ENCODE results near the gene TJAP1.

Gene TJAP1, protein sequence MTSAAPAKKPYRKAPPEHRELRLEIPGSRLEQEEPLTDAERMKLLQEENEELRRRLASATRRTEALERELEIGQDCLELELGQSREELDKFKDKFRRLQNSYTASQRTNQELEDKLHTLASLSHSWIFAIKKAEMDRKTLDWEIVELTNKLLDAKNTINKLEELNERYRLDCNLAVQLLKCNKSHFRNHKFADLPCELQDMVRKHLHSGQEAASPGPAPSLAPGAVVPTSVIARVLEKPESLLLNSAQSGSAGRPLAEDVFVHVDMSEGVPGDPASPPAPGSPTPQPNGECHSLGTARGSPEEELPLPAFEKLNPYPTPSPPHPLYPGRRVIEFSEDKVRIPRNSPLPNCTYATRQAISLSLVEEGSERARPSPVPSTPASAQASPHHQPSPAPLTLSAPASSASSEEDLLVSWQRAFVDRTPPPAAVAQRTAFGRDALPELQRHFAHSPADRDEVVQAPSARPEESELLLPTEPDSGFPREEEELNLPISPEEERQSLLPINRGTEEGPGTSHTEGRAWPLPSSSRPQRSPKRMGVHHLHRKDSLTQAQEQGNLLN

DNA sequence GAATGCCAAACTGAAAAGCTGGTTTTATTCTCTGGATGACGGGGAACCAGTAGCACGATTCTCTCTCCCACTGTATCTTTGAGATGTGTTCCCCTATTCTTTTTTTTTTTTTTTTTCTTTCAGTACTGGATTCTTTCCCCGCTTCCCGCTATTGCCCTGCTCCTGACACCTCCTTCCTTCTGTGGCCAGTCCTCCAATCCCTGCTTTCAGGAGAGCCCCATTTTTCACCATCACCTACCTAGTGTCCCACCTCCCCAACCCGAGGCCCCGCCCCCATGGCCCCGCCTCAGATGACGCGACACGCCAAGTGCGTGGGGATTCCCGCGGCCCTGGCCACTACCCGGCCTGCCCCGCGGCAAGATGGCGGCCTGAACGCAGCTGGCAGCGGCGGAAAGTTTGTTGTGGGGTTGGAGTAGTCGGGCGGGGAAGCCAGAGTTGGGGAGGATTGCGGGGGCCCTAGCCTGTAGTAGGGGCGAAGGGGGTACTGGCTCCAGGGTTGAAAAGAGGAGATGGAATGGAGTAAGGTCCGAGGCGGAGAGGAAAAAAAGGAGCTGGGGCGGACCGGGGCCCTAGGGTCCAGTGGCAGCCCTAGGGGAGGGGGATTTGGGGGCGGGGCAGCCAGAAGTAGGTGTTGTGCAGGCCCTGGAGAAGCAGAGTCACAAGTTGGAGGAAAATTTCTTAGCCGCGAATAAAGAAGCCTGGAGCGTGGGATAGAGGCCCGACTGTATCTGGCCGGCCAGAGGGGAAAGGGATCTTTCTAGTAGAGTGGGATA lies at the start of gene TJAP1:
TJAP1 (plus strand) TSS at position 336 of the 773 bp plus-strand sequence. CDS start 21,432 bp downstream, outside the sequence.
- DNase-seq (ENCODE audit: low spot score) = peak; percentile 87

DNA sequence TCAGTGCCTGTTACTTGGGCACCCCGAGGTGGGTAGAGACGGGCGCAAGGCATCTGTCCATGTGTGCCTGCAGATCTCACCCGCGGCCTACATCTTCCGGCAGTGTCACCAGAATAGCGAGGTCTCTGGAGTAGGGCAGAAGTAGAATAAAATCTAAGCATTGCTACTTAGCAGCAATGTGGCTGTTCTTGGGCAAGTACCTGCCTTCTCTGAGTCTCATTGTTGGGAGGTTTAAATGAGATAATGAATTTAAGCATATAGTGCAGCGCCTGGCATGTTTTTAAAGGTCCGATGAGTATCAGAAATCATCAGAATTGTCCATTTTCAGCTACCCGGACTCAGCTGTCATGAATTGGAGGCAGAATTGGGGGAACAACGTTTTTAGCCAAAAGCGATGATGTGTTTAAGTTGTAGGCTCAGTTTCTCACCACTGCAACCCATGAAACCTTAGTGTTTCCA lies 49.2 kb upstream of the TJAP1 start:
- DNase-seq (ENCODE audit: low spot score) = peak; percentile 7

DNA sequence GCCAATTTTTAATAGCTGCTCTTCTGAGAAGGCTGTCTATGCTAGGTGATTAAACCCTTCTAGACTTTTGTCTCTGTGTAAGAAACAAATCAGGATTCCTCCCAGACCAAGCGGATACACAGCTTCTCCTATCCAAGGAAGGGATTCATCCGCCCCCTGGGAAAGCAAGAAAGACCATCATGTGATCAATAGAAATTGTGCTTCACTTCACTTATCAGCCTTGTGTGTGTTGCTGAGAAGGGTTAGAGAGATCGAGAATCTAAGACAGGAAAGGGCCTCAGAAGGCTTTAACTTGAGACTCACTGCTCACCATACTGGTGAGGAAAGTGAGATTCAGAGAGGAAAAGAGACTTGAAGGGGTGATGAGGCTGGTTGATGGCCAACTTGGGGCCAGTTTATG lies 48.5 kb upstream of the TJAP1 start:
- DNase-seq (ENCODE audit: low spot score) = peak; percentile 8

DNA sequence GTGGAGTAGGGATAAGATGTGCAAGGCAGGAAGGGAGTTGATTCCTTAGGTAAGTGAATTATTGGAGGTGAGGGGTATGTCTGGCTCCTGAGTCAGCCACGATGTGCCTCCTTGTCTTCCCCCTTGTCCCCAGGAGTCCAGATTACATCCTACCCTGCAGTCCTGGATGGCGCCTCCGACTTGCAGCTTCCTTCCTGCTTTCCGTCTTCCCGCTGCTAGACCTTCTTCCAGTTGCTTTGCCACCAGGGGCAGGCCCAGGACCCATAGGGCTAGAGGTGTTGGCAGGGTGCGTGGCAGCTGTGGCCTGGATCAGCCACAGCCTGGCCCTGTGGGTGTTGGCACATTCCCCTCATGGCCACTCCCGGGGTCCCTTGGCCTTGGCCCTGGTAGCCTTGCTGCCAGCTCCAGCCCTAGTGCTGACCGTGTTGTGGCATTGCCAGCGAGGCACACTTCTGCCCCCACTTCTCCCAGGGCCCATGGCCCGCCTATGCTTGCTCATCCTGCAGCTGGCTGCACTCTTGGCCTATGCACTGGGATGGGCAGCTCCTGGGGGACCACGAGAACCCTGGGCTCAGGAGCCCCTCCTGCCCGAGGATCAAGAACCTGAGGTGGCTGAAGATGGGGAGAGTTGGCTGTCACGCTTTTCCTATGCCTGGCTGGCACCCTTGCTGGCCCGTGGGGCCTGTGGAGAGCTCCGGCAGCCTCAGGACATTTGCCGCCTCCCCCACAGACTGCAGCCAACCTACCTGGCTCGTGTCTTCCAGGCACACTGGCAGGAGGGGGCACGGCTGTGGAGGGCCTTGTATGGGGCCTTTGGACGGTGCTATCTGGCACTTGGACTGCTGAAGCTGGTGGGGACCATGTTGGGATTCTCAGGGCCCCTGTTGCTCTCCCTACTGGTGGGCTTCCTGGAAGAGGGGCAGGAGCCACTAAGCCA lies 45.1 kb upstream of the TJAP1 start:
- DNase-seq (ENCODE audit: low spot score) = no peak

DNA sequence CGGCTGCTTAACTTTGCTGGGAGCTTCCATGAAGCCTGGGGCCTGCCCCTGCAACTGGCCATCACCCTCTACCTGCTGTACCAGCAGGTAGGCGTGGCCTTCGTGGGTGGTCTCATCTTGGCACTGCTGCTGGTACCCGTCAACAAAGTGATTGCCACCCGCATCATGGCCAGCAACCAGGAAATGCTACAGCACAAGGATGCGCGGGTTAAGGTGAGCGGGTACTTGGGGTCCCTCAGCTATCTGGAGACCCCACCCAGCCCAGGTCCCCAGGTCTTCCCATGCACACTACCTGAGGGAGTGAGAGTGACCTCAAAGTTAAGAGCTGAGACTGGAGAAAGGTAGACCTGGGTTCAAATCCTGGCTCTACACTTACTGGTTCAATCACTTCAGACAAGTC lies 44.2 kb upstream of the TJAP1 start:
- DNase-seq (ENCODE audit: low spot score) = no peak

DNA sequence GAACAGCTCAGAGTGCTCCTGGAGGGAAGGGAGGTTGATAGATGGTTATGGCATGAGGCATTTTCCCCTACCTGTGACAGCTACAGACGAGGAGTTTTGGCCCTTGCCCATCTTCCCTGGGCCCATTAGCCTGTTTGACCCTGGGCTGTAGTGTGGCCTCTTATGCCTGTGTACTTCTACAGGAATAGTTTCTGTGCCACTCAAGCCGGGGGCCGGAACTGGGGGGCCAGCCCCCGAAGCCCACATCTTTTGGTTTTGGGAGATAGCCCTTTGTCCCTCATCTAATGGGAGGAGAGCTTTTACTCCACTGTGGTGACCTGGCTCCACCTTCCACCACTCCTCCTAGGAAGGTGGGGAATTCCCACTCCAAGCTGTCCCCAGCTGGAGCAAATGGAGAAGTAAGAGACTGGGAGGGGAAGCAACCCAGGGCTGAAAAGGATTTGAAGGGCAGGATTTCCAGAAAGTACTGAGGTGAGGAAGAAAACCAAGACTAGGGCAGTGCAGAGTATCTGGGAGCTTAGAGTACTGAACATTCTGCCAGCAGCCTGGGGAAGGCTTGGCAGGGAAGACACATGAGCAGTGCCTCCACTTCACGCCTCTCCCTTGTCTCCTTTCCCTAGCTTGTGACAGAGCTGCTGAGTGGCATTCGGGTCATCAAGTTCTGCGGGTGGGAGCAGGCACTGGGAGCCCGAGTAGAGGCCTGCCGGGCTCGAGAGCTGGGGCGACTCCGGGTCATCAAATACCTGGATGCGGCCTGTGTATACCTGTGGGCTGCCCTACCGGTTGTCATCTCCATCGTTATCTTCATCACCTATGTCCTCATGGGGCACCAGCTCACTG lies 43.1 kb upstream of the TJAP1 start:
- no peak for DNase-seq (ENCODE audit: low spot score)

DNA sequence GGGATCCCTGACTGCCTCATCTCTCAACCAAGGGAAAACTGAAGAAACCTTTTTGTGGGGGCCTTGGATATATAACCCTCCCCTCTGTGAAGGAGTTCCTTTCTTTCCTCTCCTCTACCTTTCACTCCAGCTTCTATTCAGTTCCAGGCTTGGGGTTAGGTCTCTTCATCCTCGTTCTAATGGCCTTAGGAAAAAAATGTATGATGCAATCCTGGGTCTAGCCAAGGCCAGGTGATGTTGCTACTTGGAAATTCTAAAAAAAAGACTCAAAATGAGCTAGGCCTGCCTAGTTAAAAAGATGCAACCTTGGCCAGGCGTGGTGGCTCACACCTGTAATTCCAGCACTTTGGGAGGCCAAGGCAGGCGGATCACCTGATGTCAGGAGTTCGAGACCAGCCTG lies 42.4 kb upstream of the TJAP1 start:
- no peak for DNase-seq (ENCODE audit: low spot score)

DNA sequence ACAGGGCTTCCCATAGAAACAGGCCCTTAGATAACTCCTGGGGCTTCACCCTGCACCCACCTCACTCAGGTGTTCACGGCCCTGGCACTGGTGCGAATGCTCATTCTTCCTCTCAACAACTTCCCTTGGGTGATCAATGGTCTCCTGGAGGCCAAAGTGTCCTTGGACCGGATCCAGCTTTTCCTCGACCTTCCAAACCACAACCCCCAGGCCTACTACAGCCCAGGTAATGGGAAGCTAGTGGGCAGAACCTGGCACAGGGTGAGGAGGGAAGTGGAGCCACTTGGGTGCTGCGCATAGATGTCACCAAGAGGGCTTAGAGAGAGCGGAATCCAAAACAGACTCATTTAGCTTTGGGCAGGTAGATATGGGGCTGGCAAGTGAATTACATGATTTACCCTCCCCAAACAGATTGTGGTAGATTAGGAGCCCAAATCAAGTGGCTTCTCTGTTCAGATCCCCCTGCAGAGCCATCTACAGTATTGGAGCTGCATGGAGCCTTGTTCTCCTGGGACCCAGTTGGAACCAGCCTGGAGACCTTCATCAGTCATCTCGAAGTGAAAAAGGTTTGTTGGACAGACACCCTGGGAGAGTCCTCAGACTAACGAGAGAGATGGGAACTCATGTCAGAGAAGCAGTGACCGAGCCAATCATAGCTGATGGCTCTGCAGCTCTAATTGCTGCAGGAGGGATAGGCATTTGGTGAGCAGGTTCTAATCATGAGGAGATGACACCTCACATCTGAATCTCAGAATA lies 41.5 kb upstream of the TJAP1 start:
- DNase-seq (ENCODE audit: low spot score) = no peak

DNA sequence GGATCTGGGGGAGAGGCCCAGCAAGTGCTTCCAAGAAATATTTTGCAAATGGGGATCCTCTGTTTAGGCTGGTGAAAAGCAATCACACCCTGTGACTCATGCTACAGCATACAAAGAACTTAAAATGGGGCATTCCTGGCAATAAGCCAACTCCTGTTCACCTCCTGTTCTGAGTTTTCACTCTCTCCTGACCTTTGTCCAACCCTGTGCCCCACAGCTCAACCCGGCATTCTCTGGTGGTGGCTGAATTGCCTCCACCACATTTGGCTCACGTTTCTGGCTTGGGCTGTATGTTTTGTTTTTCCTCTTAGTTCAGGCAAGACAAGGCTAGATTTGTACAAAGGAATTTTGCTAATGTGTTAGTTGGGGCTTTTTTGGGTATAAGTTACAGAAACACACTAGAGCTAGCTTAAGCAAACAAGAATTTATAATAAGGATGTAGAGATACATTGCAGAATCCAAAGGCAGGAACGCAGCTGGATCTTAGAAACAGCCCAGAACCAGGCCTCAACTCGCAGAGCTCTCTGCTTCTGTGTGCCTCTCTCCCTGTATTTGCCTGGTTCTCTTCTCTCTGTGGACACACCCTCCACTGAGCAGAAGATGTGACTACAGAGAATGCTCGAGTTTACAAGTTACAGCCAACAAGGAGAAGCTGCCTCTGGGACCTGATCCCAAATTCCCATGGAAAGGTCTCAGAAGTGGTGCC lies 40.6 kb upstream of the TJAP1 start:
- DNase-seq (ENCODE audit: low spot score) = no peak

DNA sequence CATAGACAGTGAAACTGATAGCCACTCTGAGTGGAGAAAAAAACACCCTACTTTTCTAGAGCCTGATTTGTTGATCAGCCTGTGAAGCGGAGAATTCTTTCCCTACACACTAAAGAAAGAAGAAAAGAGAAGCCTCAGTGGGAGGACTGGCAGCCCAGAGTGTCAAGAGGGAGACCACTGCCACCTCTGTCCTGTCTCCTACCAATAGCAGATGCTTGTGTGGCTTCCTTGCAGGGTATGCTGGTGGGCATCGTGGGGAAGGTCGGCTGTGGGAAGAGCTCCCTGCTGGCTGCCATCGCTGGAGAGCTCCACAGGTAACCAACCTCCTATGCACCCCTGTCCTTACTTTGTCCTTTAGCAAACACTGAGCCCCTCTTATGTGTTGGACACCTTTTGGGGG lies 39.7 kb upstream of the TJAP1 start:
- no peak for DNase-seq (ENCODE audit: low spot score)

DNA sequence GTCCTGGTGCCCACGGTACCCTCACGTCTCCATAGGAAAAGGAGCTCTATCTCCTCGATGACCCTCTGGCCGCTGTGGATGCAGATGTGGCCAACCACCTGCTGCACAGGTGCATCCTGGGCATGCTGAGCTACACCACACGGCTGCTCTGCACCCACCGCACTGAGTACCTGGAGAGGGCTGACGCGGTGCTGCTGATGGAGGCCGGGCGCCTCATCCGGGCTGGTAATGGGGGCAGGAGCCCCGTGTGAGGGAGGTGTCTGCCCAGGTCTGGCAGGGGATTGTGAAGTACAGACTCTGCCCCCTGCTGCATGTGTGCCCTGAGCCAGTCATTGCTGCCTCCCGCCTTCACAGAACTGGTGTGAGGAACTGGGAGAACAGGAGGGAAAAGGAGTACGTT lies 34.4 kb upstream of the TJAP1 start:
- DNase-seq (ENCODE audit: low spot score) = no peak

DNA sequence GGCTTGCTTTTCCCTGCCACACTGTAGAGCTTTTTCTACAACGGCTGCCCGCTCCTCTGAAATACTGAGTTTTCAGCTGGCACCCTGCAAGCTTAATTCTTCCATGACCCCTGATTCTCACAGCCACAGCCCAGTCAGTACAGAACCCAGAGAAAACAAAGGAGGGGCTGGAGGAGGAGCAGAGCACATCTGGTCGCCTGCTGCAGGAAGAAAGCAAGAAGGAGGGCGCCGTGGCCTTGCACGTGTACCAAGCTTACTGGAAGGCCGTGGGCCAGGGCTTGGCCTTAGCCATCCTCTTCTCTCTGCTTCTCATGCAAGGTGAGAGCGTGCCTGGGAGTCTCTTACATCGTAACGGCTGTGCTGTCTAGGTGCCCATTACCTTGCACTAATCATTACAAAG lies 33.3 kb upstream of the TJAP1 start:
- no peak for DNase-seq (ENCODE audit: low spot score)

DNA sequence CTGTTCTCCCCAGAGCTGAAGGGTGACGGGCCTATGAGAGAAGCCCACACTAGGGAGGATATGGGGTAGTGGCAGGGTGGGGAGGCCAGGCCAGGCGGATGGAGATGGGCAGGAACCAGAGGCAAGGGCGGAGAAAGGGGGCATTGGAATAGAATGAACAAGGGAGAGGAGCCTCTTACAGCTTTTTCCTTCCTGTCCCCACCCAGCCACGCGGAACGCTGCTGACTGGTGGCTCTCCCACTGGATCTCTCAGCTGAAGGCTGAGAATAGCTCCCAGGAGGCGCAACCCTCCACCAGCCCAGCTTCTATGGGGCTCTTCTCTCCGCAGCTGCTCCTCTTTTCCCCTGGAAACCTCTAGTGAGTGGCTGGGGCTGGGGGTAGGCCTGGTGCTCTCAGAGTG lies 32.8 kb upstream of the TJAP1 start:
- DNase-seq (ENCODE audit: low spot score) = no peak

DNA sequence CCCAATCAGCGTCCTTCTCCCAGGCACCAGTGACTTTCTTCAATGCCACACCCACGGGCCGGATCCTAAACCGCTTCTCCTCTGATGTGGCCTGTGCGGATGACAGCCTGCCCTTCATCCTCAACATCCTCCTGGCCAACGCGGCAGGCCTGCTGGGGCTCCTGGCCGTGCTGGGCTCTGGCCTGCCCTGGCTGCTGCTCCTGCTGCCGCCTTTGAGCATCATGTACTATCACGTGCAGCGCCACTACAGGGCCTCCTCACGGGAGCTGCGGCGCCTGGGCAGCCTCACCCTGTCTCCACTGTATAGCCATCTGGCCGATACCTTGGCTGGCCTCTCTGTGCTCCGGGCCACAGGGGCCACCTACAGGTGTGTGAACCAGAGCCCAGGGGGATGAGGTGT lies 31.8 kb upstream of the TJAP1 start:
- DNase-seq (ENCODE audit: low spot score) = no peak

DNA sequence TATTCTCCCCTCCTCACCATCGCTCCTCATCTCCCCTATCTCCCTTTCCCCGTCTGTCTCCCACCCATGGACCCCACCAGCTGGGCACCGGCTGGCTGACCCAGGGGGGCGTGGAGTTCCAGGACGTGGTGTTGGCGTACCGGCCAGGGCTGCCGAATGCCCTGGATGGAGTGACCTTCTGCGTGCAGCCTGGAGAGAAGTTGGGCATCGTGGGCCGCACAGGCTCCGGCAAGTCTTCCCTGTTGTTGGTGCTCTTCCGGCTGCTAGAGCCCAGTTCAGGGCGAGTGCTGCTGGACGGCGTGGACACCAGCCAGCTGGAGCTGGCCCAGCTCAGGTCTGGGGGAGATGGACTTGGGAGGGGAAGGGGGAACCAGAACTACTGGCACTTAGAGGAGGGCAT lies 29.8 kb upstream of the TJAP1 start:
- no peak for DNase-seq (ENCODE audit: low spot score)

DNA sequence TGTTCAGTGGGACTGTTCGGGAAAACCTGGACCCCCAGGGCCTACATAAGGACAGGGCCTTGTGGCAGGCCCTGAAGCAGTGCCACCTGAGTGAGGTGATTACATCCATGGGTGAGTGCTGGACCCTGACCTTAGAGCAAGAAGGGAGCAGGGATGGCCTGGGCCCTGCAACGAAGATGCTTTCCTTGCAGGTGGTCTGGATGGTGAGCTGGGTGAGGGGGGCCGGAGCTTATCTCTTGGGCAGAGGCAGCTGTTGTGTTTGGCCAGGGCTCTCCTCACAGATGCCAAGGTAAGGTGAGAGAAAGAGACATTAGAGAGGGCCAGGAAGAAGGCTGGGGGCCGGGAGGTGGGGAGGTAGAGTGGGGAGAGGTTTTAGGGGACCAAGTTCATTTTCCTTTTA lies 28.5 kb upstream of the TJAP1 start:
- no peak for DNase-seq (ENCODE audit: low spot score)

DNA sequence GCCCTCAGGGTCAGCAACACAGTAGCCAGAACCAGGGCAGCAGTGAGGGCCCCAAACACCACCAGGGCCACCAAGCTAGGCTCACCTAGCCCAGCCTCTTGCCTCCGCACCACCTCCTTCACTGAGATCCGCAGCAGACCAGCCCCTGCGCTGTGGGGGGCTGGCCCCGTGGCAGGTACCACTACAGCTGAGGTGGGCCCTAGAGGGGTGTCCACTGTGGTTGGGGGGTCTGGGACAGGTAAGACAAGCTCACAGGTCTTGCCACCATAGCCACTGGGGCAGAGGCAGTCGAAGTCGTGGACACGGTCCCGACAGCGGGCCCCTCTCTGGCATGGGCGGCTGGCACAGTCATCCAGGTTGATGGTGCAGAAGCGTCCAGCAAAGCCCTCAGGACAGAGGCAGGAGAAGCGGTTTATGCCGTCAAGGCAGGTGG lies 26.7 kb upstream of the TJAP1 start:
- DNase-seq (ENCODE audit: low spot score) = no peak

DNA sequence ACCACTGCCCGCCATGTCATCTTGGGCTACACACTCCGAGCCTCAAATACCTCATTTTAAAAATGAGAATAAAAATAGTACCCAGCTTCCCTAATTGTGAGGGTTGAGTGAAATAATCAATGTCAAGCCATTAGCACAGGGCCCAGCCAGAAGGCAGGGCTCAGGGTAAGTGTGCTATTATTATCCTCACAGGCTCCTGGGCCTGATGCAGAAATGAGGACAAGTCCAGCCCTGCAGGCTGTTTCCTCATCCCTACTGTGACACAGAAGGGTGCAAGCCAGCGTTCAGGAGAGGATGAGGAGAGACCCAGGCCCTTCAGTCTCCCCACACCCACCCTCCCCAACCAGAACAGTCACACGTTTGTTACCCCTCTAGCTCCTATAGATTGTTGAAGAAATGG lies 26.0 kb upstream of the TJAP1 start:
- DNase-seq (ENCODE audit: low spot score) = no peak

DNA sequence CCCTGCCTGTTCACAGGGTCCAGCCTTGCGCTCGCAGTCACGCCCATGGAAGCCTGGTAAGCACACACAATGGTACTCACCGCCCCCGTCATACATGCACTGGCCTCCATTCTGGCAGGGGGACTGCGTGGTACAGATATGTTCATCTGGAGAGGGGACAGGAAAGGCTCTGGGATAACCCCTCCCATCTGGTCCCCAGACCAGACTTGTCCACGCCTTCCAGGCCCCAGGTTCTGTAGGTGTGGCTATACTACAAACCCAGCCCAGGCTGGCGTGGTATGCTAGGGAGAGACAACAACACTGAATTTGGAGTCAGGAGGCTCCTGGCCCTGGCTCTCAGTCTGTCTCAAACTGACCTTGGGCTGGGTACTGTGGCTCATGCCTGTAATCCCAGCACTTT lies 25.4 kb upstream of the TJAP1 start:
- no peak for DNase-seq (ENCODE audit: low spot score)

DNA sequence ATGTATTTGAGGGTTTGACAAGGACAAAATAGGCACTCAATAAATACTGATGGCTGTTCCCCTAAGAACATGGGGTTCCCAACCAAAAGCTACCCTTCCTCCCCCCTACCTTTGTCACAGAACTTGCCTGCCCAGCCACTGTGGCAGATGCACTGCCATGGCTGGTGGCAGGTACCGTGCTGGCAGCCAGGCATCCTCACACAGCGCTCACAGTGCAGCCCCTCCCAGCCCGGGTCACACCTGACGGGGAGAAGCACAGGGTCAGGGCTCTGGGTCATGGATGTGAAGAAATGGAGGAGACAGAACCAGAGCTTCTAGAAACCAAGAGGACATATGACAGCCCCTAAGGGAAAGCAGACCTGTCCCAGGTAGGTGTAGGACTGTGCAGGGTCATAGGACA lies 24.5 kb upstream of the TJAP1 start:
- no peak for DNase-seq (ENCODE audit: low spot score)

Measured in globus pallidus (tissue), 1 donor.